Measurements from ENCODE around the gene MCIDAS. TPM values are rescaled to one million over a fixed set of nuclear protein-coding genes. Genes with fewer than 3 reads are reported as not detected.

MCIDAS gene
- total RNA-seq, 4 donors from 2014 or later: not detected

GRCh38 chr5:55180016-55180415, 47.1 kb downstream of the MCIDAS start:
- Histone ChIP-seq H3K4me1 (peaks cover 0 to 20% (median 9%) of the 10 kb centered on the region in 4 donors), H3K27me3 (peaks cover 0 to 48% of the 10 kb centered on the region in 2 donors), H3K9me3 (peaks cover 0 to 8% (median 0%) of the 10 kb centered on the region in 4 donors), H3K4me3 (no peak overlapping the region), H3K36me3 (no peaks in the 10 kb centered on the region), H3K27ac (no peak overlapping the region)
- TF ChIP-seq CTCF (IDR thresholded peaks at IDR 0.05) (no peak), POLR2A (IDR thresholded peaks at IDR 0.05) (no peak), EP300 (IDR thresholded peaks at IDR 0.05) (no peak)
- 55 to 72% methylated on average over 1 of the region's 1 CpG for WGBS, 2 donors
- no peak for DNase-seq (ENCODE audit: low spot score in 2 of 2)

GRCh38 chr5:55177078-55177477, 50.0 kb downstream of the MCIDAS start:
- TF ChIP-seq EP300 (IDR thresholded peaks at IDR 0.05) (no peak), POLR2A (IDR thresholded peaks at IDR 0.05) (no peak), CTCF (IDR thresholded peaks at IDR 0.05) (no peak)
- no peaks in the 10 kb centered on the region for H3K9me3 ChIP-seq
- H3K36me3 ChIP-seq: no peaks in the 10 kb centered on the region
- peaks cover 0 to 59% of the 10 kb centered on the region in 2 donors for H3K27me3 ChIP-seq
- H3K27ac ChIP-seq: no peak overlapping the region
- H3K4me1 ChIP-seq: peaks cover 0 to 36% (median 17%) of the 10 kb centered on the region in 4 donors
- H3K4me3 ChIP-seq: no peak overlapping the region
- WGBS, 2 donors: 13 to 15% methylated on average over 2 of the region's 2 CpGs
- no peak for DNase-seq (ENCODE audit: low spot score in 2 of 2)

GRCh38 chr5:55176176-55176818, 50.8 kb downstream of the MCIDAS start:
- WGBS, 2 donors: 2 to 3% methylated on average over 43 to 44 of the region's 44 CpGs
- Histone ChIP-seq H3K9me3 (no peaks in the 10 kb centered on the region), H3K36me3 (no peaks in the 10 kb centered on the region), H3K4me1 (peaks cover 0 to 38% (median 18%) of the 10 kb centered on the region in 4 donors), H3K27ac (no peak overlapping the region), H3K4me3 (peak overlapping the region; percentile 19 to 51 (median 26)), H3K27me3 (peaks cover 0 to 59% of the 10 kb centered on the region in 2 donors)
- no peak for DNase-seq (ENCODE audit: low spot score in 2 of 2)
- TF ChIP-seq POLR2A (IDR thresholded peaks at IDR 0.05) (no peak), EP300 (IDR thresholded peaks at IDR 0.05) (no peak), CTCF (IDR thresholded peaks at IDR 0.05) (peak in 4 of 5 experiments; percentile 34 to 43 (median 41))

- WGBS, 2 donors: 13 to 15% methylated on average over 7 of the region's 7 CpGs
- peak overlapping the region in 3 of 4 donors; percentile 19 to 51 (median 31) for H3K4me3 ChIP-seq
- no peaks in the 10 kb centered on the region for H3K9me3 ChIP-seq
- TF ChIP-seq CTCF (IDR thresholded peaks at IDR 0.05) (no peak), POLR2A (IDR thresholded peaks at IDR 0.05) (no peak), EP300 (IDR thresholded peaks at IDR 0.05) (no peak)
- peaks cover 0 to 38% (median 18%) of the 10 kb centered on the region in 4 donors for H3K4me1 ChIP-seq
- H3K27me3 ChIP-seq: peaks cover 0 to 59% of the 10 kb centered on the region in 2 donors
- no peaks in the 10 kb centered on the region for H3K36me3 ChIP-seq
- no peak overlapping the region for H3K27ac ChIP-seq
- no peak for DNase-seq (ENCODE audit: low spot score in 2 of 2)
Measured at GRCh38 chr5:55175781-55176175, 51.3 kb downstream of the MCIDAS start.

- no peaks in the 10 kb centered on the region for H3K9me3 ChIP-seq
- DNase-seq (ENCODE audit: low spot score in 2 of 2): no peak
Measured at GRCh38 chr5:55173687-55174230, 53.4 kb downstream of the MCIDAS start.

More at GRCh38 chr5:55173687-55174230, 53.4 kb downstream of the MCIDAS start:
- H3K4me3 ChIP-seq: peak overlapping the region; percentile 28 to 54 (median 48)
- WGBS, 2 donors: 27% methylated on average over 8 of the region's 8 CpGs
- peaks cover 0 to 53% of the 10 kb centered on the region in 2 donors for H3K27me3 ChIP-seq
- no peaks in the 10 kb centered on the region for H3K36me3 ChIP-seq
- H3K27ac ChIP-seq: peak overlapping the region in 1 of 4 donors; percentile 62
- peaks cover 0 to 38% (median 18%) of the 10 kb centered on the region in 4 donors for H3K4me1 ChIP-seq
- no peak for TF ChIP-seq POLR2A (IDR thresholded peaks at IDR 0.05)
- no peak for TF ChIP-seq EP300 (IDR thresholded peaks at IDR 0.05)
- no peak for TF ChIP-seq CTCF (IDR thresholded peaks at IDR 0.05)

All from tibial nerve (tissue), 4 donors.